Measurements from ENCODE around the gene PCBP3.
A peak's percentile ranks its signal among the peaks of the same experiment; 100 is the strongest.

- TF ChIP-seq CTCF (IDR thresholded peaks at IDR 0.05) (peak; percentile 65 to 87 (median 84)), POLR2A (IDR thresholded peaks at IDR 0.05) (no peak), POLR2AphosphoS5 (IDR thresholded peaks at IDR 0.05) (peak; percentile 16)
Measured at GRCh38 chr21:45596704-45597318, 46.7 kb upstream of the PCBP3 start.
